ENCODE measurements around the gene EFL1. TPM values are rescaled to one million over a fixed set of nuclear protein-coding genes. Genes with fewer than 3 reads are reported as not detected.

Gene EFL1
- total and polyA plus RNA-seq, 4 donors = 5.5 to 15.1 (median 10.3) TPM

DNA sequence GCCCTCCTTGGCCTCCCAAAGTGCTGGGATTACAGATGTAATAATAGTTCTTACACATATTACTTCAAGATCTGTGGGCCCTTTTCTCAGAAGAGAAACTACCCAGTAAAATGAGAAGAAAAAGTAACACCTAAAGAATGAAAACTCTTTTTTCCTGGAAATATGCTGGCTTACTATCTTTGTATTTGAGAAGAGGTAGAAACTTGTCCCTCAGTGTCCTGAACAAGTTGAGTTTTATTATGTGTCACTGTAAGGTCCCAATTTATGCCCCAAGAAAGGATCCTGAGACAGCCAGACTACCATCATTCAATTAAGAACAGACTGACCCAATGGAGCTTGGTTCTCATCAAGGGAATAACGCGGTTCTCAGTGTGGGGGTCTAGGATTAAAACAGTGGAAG lies 93.8 kb downstream of the EFL1 start:
- WGBS, 2 donors = 97% methylated on average over 2 of the region's 2 CpGs
- Histone ChIP-seq H3K4me3 (ENCODE audit: low read length in 2 of 2) (no peak overlapping the region), H3K9me3 (ENCODE audit: control insufficient read depth, low read length) (no peaks in the 10 kb centered on the region), H3K27ac (ENCODE audit: low read depth in 1 of 2, low read length in 2 of 2) (no peak overlapping the region), H3K4me1 (ENCODE audit: control insufficient read depth in 1 of 2, insufficient read depth in 2 of 2, low read length in 2 of 2) (no peaks in the 10 kb centered on the region), H3K27me3 (ENCODE audit: control insufficient read depth in 1 of 2, insufficient read depth in 2 of 2, low read length in 1 of 2) (no peaks in the 10 kb centered on the region), H3K36me3 (ENCODE audit: control insufficient read depth in 1 of 2, insufficient read depth in 2 of 2, low read length in 1 of 2) (no peaks in the 10 kb centered on the region)
- DNase-seq (no peak), ATAC-seq (ENCODE audit: low FRiP score) (no peak)
- intact Hi-C loops (cut with DNase I) = no loop called here

- no peak for DNase-seq
- Histone ChIP-seq H3K36me3 (ENCODE audit: control insufficient read depth in 1 of 2, insufficient read depth in 2 of 2, low read length in 1 of 2) (no peaks in the 10 kb centered on the region), H3K4me1 (ENCODE audit: control insufficient read depth in 1 of 2, insufficient read depth in 2 of 2, low read length in 2 of 2) (no peaks in the 10 kb centered on the region), H3K4me3 (ENCODE audit: low read length in 2 of 2) (no peak overlapping the region), H3K27ac (ENCODE audit: low read depth in 1 of 2, low read length in 2 of 2) (no peak overlapping the region), H3K9me3 (ENCODE audit: control insufficient read depth, low read length) (no peaks in the 10 kb centered on the region), H3K27me3 (ENCODE audit: control insufficient read depth in 1 of 2, insufficient read depth in 2 of 2, low read length in 1 of 2) (no peaks in the 10 kb centered on the region)
- no peak for ATAC-seq (ENCODE audit: low FRiP score)
- 94% methylated on average over 8 of the region's 8 CpGs for WGBS, 2 donors
- intact Hi-C loops (cut with DNase I) = no loop called here
These were observed 94.2 kb downstream of the EFL1 start for GRCh38 chr15:82168296-82168695.

DNA sequence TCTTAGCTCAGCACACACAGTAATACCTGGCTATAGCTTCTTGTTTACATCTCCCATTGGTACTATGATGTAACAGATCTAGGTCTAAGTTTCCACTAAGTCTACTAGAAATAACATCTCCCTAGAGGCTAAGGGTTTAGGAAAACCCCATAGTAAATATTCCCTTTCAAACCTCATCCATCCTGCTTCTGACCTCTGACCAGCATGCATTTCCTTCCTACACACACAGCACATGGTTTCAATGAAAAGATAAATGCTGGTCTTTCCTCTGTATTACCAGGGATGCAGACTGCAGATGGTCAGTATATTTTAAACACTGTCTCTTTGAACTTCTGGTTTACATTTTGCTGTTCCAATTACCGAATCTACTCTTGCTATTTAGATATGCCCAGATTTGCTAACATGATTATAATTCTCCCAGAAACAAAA lies 96.6 kb downstream of the EFL1 start:
- ATAC-seq (ENCODE audit: low FRiP score) = no peak
- H3K27ac ChIP-seq (ENCODE audit: low read depth in 1 of 2, low read length in 2 of 2) = no peak overlapping the region
- 72 to 76% methylated on average over 1 of the region's 1 CpG for WGBS, 2 donors
- no peak overlapping the region for H3K4me3 ChIP-seq (ENCODE audit: low read length in 2 of 2)
- no peaks in the 10 kb centered on the region for H3K4me1 ChIP-seq (ENCODE audit: control insufficient read depth in 1 of 2, insufficient read depth in 2 of 2, low read length in 2 of 2)
- DNase-seq = no peak
- H3K27me3 ChIP-seq (ENCODE audit: control insufficient read depth in 1 of 2, insufficient read depth in 2 of 2, low read length in 1 of 2) = no peaks in the 10 kb centered on the region
- peaks cover 0 to 7% of the 10 kb centered on the region in 2 donors for H3K36me3 ChIP-seq (ENCODE audit: control insufficient read depth in 1 of 2, insufficient read depth in 2 of 2, low read length in 1 of 2)
- intact Hi-C loops (cut with DNase I) = no loop called here
- H3K9me3 ChIP-seq (ENCODE audit: control insufficient read depth, low read length) = no peaks in the 10 kb centered on the region

DNA sequence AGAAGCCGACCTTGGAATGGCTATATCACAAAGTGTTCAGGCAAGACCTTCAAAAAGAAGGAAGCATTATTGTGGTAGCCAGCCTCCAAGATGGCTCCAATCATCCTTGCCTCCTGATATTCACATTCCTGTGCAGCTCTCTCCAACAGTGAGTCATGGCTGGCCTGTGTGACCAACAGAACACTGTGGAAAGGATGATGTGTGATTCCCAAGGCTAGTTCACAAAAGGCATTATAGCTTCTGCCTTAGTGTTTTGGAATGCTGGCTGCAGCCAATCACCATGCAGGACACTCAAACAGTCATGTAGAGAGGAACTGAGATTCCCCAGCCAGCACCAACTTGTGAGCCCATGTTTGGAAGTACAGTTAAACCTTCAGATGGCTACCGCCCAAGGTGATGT lies 102.6 kb downstream of the EFL1 start:
- no peak overlapping the region for H3K27ac ChIP-seq (ENCODE audit: low read depth in 1 of 2, low read length in 2 of 2)
- ATAC-seq (ENCODE audit: low FRiP score) = no peak
- intact Hi-C loops (cut with DNase I) = no loop called here
- H3K4me3 ChIP-seq (ENCODE audit: low read length in 2 of 2) = no peak overlapping the region
- no peak for DNase-seq
- H3K4me1 ChIP-seq (ENCODE audit: control insufficient read depth in 1 of 2, insufficient read depth in 2 of 2, low read length in 2 of 2) = no peaks in the 10 kb centered on the region
- H3K36me3 ChIP-seq (ENCODE audit: control insufficient read depth in 1 of 2, insufficient read depth in 2 of 2, low read length in 1 of 2) = peaks cover 0 to 7% of the 10 kb centered on the region in 2 donors
- H3K27me3 ChIP-seq (ENCODE audit: control insufficient read depth in 1 of 2, insufficient read depth in 2 of 2, low read length in 1 of 2) = no peaks in the 10 kb centered on the region
- no peaks in the 10 kb centered on the region for H3K9me3 ChIP-seq (ENCODE audit: control insufficient read depth, low read length)
- 97 to 98% methylated on average over 2 of the region's 2 CpGs for WGBS, 2 donors

DNA sequence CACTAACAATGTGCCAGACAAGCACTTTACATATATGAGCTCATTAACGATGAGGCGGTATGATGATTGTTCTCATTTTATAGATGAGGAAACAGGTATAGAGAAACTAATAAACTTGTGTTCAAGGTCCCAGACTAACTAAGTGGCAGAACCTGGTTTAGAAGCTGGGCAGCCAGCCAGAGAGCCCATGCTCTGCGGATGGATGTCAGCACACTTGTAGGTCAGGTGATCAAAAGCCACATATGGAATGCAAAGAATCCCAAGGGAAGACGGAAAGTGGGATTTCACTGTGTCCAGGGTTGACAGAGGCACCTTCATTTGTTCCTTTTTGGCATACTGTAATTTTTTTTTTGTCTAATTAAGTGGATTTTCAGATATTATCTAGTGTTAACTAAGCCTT lies 103.7 kb downstream of the EFL1 start:
- Histone ChIP-seq H3K27ac (ENCODE audit: low read depth in 1 of 2, low read length in 2 of 2) (no peak overlapping the region), H3K36me3 (ENCODE audit: control insufficient read depth in 1 of 2, insufficient read depth in 2 of 2, low read length in 1 of 2) (peaks cover 0 to 7% of the 10 kb centered on the region in 2 donors), H3K4me3 (ENCODE audit: low read length in 2 of 2) (no peak overlapping the region), H3K4me1 (ENCODE audit: control insufficient read depth in 1 of 2, insufficient read depth in 2 of 2, low read length in 2 of 2) (no peaks in the 10 kb centered on the region), H3K27me3 (ENCODE audit: control insufficient read depth in 1 of 2, insufficient read depth in 2 of 2, low read length in 1 of 2) (no peaks in the 10 kb centered on the region), H3K9me3 (ENCODE audit: control insufficient read depth, low read length) (no peaks in the 10 kb centered on the region)
- intact Hi-C loops (cut with DNase I) = no loop called here
- ATAC-seq (ENCODE audit: low FRiP score) (no peak), DNase-seq (no peak)
- 93 to 95% methylated on average over 4 of the region's 4 CpGs for WGBS, 2 donors

DNA sequence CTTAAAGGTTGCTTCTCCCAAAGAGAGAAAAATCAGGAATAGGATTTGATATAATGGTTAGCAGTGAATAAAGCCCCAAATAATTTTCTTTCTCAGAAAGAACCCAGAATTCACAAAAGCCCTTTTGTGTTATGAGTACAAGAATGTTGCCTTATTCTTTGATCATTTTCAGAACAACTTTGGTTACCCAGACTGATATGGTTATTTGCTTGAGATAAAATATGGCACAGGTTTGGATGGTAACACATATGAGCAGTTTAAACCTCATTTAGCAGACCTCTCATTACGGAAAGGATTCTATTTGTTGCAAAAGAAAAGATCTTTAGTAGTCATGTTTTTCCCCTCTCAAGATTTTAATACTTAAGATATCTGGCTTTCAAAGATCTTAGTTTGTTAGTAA lies 111.9 kb downstream of the EFL1 start:
- DNase-seq = no peak
- peaks cover 0 to 3% of the 10 kb centered on the region in 2 donors for H3K36me3 ChIP-seq (ENCODE audit: control insufficient read depth in 1 of 2, insufficient read depth in 2 of 2, low read length in 1 of 2)
- intact Hi-C loops (cut with DNase I) = no loop called here
- H3K4me1 ChIP-seq (ENCODE audit: control insufficient read depth in 1 of 2, insufficient read depth in 2 of 2, low read length in 2 of 2) = peaks cover 0 to 1% of the 10 kb centered on the region in 2 donors
- ATAC-seq (ENCODE audit: low FRiP score) = no peak
- H3K9me3 ChIP-seq (ENCODE audit: control insufficient read depth, low read length) = no peaks in the 10 kb centered on the region
- no peak overlapping the region for H3K4me3 ChIP-seq (ENCODE audit: low read length in 2 of 2)
- WGBS, 2 donors = 61 to 82% methylated on average over 1 of the region's 1 CpG
- H3K27me3 ChIP-seq (ENCODE audit: control insufficient read depth in 1 of 2, insufficient read depth in 2 of 2, low read length in 1 of 2) = no peaks in the 10 kb centered on the region
- no peak overlapping the region for H3K27ac ChIP-seq (ENCODE audit: low read depth in 1 of 2, low read length in 2 of 2)

DNA sequence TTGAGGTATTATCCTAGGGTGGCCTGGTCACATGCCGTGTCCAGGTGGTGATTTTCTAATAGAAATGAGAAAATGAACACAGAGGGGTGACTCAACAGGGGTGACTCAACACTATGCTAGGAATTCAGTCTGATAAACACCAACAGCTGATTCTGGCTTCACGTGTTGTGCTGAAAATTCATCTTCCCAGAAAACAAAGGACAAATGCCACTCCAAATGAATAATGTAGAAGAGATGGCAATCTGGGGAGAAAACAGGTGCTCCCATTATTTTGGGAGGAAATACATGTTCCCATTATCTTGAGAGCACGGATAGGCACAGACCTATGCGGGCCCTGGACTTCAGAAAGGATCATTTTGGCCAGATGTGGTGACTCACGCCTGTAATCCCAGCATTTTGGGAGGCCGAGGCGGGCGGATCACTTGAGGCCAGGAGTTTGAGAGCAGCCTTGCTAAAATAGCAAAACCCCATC lies 115.5 kb downstream of the EFL1 start:
- 77 to 80% methylated on average over 8 of the region's 8 CpGs for WGBS, 2 donors
- ATAC-seq (ENCODE audit: low FRiP score) = no peak
- intact Hi-C loops (cut with DNase I) = no loop called here

DNA sequence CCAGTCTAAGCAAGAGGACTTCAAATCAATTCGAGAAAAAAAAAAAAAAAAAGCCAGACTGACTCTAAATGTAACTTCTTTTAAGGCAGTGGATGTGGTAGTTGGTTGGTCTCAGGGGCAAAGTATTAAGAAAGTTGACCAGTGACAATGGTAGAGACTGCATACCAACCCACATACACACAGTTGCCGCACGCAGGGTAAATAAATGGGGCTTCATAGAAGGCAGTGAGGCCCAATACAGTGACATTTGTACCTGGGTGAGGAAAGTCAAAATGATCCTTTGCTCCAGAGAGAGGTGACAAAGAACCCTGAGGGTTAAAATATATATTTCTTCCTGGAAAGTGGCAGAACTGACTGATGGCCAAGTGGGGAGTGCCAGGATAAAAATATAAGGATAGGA lies 116.0 kb downstream of the EFL1 start:
- DNase-seq (no peak), ATAC-seq (ENCODE audit: low FRiP score) (no peak)
- WGBS, 2 donors = 77% methylated on average over 3 of the region's 3 CpGs
- peaks cover 0 to 1% of the 10 kb centered on the region in 2 donors for H3K4me1 ChIP-seq (ENCODE audit: control insufficient read depth in 1 of 2, insufficient read depth in 2 of 2, low read length in 2 of 2)
- no peaks in the 10 kb centered on the region for H3K9me3 ChIP-seq (ENCODE audit: control insufficient read depth, low read length)
- H3K27me3 ChIP-seq (ENCODE audit: control insufficient read depth in 1 of 2, insufficient read depth in 2 of 2, low read length in 1 of 2) = no peaks in the 10 kb centered on the region
- peak overlapping the region in 1 of 2 donors; percentile 63 for H3K27ac ChIP-seq (ENCODE audit: low read depth in 1 of 2, low read length in 2 of 2)
- no peak overlapping the region for H3K4me3 ChIP-seq (ENCODE audit: low read length in 2 of 2)
- intact Hi-C loops (cut with DNase I) = no loop called here
- H3K36me3 ChIP-seq (ENCODE audit: control insufficient read depth in 1 of 2, insufficient read depth in 2 of 2, low read length in 1 of 2) = peaks cover 0 to 3% of the 10 kb centered on the region in 2 donors

More for the DNA sequence above, 115.5 kb downstream of the EFL1 start:
- Histone ChIP-seq H3K36me3 (ENCODE audit: control insufficient read depth in 1 of 2, insufficient read depth in 2 of 2, low read length in 1 of 2) (peaks cover 0 to 3% of the 10 kb centered on the region in 2 donors), H3K27ac (ENCODE audit: low read depth in 1 of 2, low read length in 2 of 2) (no peak overlapping the region), H3K27me3 (ENCODE audit: control insufficient read depth in 1 of 2, insufficient read depth in 2 of 2, low read length in 1 of 2) (no peaks in the 10 kb centered on the region), H3K4me3 (ENCODE audit: low read length in 2 of 2) (no peak overlapping the region), H3K9me3 (ENCODE audit: control insufficient read depth, low read length) (no peaks in the 10 kb centered on the region), H3K4me1 (ENCODE audit: control insufficient read depth in 1 of 2, insufficient read depth in 2 of 2, low read length in 2 of 2) (peaks cover 0 to 1% of the 10 kb centered on the region in 2 donors)
- DNase-seq = no peak

DNA sequence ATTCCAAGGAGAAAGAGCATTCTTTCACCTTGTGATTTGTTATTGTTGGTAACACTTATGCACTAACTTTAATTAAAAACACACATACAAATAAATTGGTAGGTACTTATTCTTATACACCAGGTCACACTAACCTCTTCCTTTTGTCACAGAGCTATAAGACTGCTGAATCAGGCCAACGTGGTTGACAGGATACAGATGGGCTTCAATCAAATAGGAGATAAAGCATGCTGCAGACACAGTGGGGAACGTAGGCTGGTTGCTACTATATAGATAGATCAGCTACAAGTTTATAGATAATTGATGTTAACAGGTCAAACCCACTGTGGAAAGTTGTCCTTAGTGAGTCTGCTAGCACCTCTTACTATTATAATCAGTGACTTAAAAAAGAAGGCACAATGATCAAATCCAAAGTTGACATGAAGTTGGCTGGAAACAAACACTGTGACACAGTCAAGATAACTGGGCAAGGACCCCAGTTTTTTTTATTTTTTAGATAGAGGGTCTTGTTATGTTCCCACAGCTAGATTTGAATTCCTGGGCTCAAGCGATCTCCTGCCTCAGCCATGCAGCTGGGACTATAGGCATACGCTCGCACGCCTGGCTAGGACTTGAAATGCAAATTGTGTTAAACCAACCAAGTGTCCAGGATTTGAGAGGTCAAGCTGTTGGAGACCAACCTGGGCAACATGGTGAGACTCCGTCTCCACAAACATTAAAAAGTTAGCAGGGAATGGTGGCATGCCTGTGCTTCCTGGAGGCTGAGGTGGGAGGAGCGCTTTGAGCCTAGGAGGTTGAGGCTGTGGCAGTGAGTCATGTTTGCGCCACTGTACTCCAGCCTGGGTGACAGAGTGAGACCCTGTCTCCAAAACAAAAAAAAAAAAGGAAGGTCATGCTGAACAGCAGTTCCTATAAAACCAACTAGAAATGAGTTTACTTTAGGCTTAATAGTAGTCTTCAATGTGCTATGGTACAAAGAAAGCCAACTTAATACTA lies 118.8 kb downstream of the EFL1 start:
- no peak overlapping the region for H3K27ac ChIP-seq (ENCODE audit: low read depth in 1 of 2, low read length in 2 of 2)
- H3K9me3 ChIP-seq (ENCODE audit: control insufficient read depth, low read length) = no peaks in the 10 kb centered on the region
- intact Hi-C loops (cut with DNase I) = no loop called here
- no peaks in the 10 kb centered on the region for H3K27me3 ChIP-seq (ENCODE audit: control insufficient read depth in 1 of 2, insufficient read depth in 2 of 2, low read length in 1 of 2)
- peaks cover 0 to 1% of the 10 kb centered on the region in 2 donors for H3K4me1 ChIP-seq (ENCODE audit: control insufficient read depth in 1 of 2, insufficient read depth in 2 of 2, low read length in 2 of 2)
- no peaks in the 10 kb centered on the region for H3K36me3 ChIP-seq (ENCODE audit: control insufficient read depth in 1 of 2, insufficient read depth in 2 of 2, low read length in 1 of 2)
- 88 to 89% methylated on average over 9 of the region's 9 CpGs for WGBS, 2 donors
- no peak for ATAC-seq (ENCODE audit: low FRiP score)
- DNase-seq = no peak
- H3K4me3 ChIP-seq (ENCODE audit: low read length in 2 of 2) = no peak overlapping the region
